HG02798 (cell line): ENCODE measurements around the gene C1orf21.

ENCODE experiments used
- ATAC-seq: cut with Tn5 transposase; IDR thresholded peaks from one replicate; pipeline ENCODE4 v1.9.1; 2021; ENCODE audit warnings: mild to moderate bottlenecking; ENCODE audit not compliant: unreplicated experiment, poor library complexity

C1orf21 gene

GRCh38 chr1:184640505-184640904, 253.7 kb downstream of the C1orf21 start:
- ATAC-seq, result no peak

- no peak for ATAC-seq
Observed at GRCh38 chr1:184641894-184642293, 255.1 kb downstream of the C1orf21 start.

GRCh38 chr1:184643661-184644060, 256.8 kb downstream of the C1orf21 start:
- ATAC-seq, result no peak

GRCh38 chr1:184644771-184645170, 257.9 kb downstream of the C1orf21 start:
- no peak for ATAC-seq

GRCh38 chr1:184646178-184646701, 259.4 kb downstream of the C1orf21 start:
- no peak for ATAC-seq

- no peak for ATAC-seq
Observed at GRCh38 chr1:184646824-184647223, 260.0 kb downstream of the C1orf21 start.

GRCh38 chr1:184647471-184647870, 260.6 kb downstream of the C1orf21 start:
- no peak for ATAC-seq

GRCh38 chr1:184648160-184648855, 261.5 kb downstream of the C1orf21 start:
- no peak for ATAC-seq

GRCh38 chr1:184648856-184649201, 262.0 kb downstream of the C1orf21 start:
- ATAC-seq, result no peak

- ATAC-seq, result peak; percentile 86
Observed at GRCh38 chr1:184649451-184649888, 262.6 kb downstream of the C1orf21 start.

- no peak for ATAC-seq
Observed at GRCh38 chr1:184650177-184650866, 263.5 kb downstream of the C1orf21 start.

- ATAC-seq, result no peak
Observed at GRCh38 chr1:184655185-184655584, 268.4 kb downstream of the C1orf21 start.

- ATAC-seq, result no peak
Observed at GRCh38 chr1:184656221-184656620, 269.4 kb downstream of the C1orf21 start.

GRCh38 chr1:184658055-184658454, 271.2 kb downstream of the C1orf21 start:
- no peak for ATAC-seq

- no peak for ATAC-seq
Observed at GRCh38 chr1:184660462-184661191, 273.8 kb downstream of the C1orf21 start.

- ATAC-seq, result no peak
Observed at GRCh38 chr1:184661801-184662200, 275.0 kb downstream of the C1orf21 start.

- peak; percentile 71 for ATAC-seq
Observed at GRCh38 chr1:184664042-184664660, 277.3 kb downstream of the C1orf21 start.

- ATAC-seq, result no peak
Observed at GRCh38 chr1:184664661-184665060, 277.8 kb downstream of the C1orf21 start.

GRCh38 chr1:184665360-184665759, 278.5 kb downstream of the C1orf21 start:
- no peak for ATAC-seq

- no peak for ATAC-seq
Observed at GRCh38 chr1:184669391-184669790, 282.6 kb downstream of the C1orf21 start.
